HepG2 (cell line): ENCODE results near the gene S100Z. TPM values are rescaled to one million over a fixed set of nuclear protein-coding genes. Genes with fewer than 3 reads are reported as not detected.

Experiments
- ATAC-seq: fragments of 200-7000 bp; cut with Tn5 transposase; 3 replicates; pipeline ENCODE4 v1.9.1; 2020; ENCODE audit warnings: mild to moderate bottlenecking, moderate library complexity
- BruUV-seq: library from RNA; stranded (reverse); fragments of 400-500 nt; replicated peaks from 2 replicates; lab custom pipeline; 2021; lab: Mats Ljungman, UMichigan
- CTCF ChIA-PET: fragments of 300-600 bp; formaldehyde crosslinking; extraction: SDS; loops from one replicate; lab custom pipeline; 2021; ENCODE audit warnings: low total read pairs, inconsistent platforms, low intra/inter-chr PET ratio; lab: Yijun Ruan, JAX
- POLR2A ChIA-PET: fragments of 350-600 bp; sonication (Branson Sonifier 250); formaldehyde crosslinking; loops from one replicate; lab custom pipeline; 2020; ENCODE audit warnings: antibody characterized with exemption, inconsistent platforms; lab: Yijun Ruan, JAX
- DNase-seq: peaks from one replicate; pipeline ENCODE4 v3.0.0-alpha.2; 2015; ENCODE audit warnings: low spot score
- FAIRE-seq: peaks from 3 replicates; lab custom pipeline; 2011; peaks lifted over from hg19 to GRCh38; lab: Jason Lieb, UNC
- H2AFZ ChIP-seq: one replicate; pipeline ENCODE4 v1.6.1; 2011; ENCODE audit warnings: low read length, inconsistent platforms
- H3K27ac ChIP-seq: fragments of 300-600 bp; 3 replicates; pipeline ENCODE4 v1.8.0; 2011; ENCODE audit warnings: mixed run types, mild to moderate bottlenecking, mixed read lengths, low read length, inconsistent platforms; ENCODE audit not compliant: insufficient read depth; ENCODE audit errors: extremely low read length
- H3K27me3 ChIP-seq, 2 experiments: fragments of 200-600 bp in 1 of 2; 2 replicates in 1 of 2; 3 replicates in 1 of 2; pipeline versions ENCODE4 v1.6.0 to v1.8.0; 2011; ENCODE audit warnings: low read length in 2 of 2, mild to moderate bottlenecking in 2 of 2, moderate library complexity in 2 of 2, inconsistent platforms in 1 of 2; ENCODE audit not compliant: insufficient read depth in 2 of 2, control insufficient read depth in 1 of 2
- H3K36me3 ChIP-seq, 2 experiments: fragments of 200-600 bp in 1 of 2; replicated peaks in 1 of 2; 2 replicates in 1 of 2; 3 replicates in 1 of 2; pipeline versions ENCODE4 v1.5.1 to v1.8.0; 2011; ENCODE audit warnings: low read length in 2 of 2, inconsistent platforms in 1 of 2; ENCODE audit not compliant: insufficient read depth in 2 of 2, control insufficient read depth in 1 of 2
- H3K4me1 ChIP-seq: 2 replicates; pipeline ENCODE4 v1.5.1; 2012; ENCODE audit warnings: low read length, inconsistent platforms; ENCODE audit not compliant: insufficient read depth
- H3K4me2 ChIP-seq: 2 replicates; pipeline ENCODE4 v1.6.0; 2011; ENCODE audit warnings: low read depth, low read length, inconsistent platforms
- H3K4me3 ChIP-seq, 3 experiments: fragments of 200-600 bp in 1 of 3; sonication (generic), shearing (Covaris generic) in 1 of 3; replicated peaks in 1 of 3; 2 replicates each; pipeline ENCODE4 v1.5.1; 2011 to 2016; ENCODE audit warnings: low read length in 3 of 3, inconsistent platforms in 2 of 3, low read depth in 2 of 3, mild to moderate bottlenecking in 2 of 3, control low read depth in 1 of 3, mixed read lengths in 1 of 3; ENCODE audit not compliant: insufficient read depth in 1 of 3
- H3K79me2 ChIP-seq: one replicate; pipeline ENCODE4 v1.6.1; 2011; ENCODE audit warnings: low read length, inconsistent platforms; ENCODE audit not compliant: insufficient read depth
- H3K9ac ChIP-seq: 2 replicates; pipeline ENCODE4 v1.6.0; 2011; ENCODE audit warnings: mild to moderate bottlenecking, low read depth, low read length, inconsistent platforms; ENCODE audit not compliant: insufficient read depth
- H3K9me3 ChIP-seq: 2 replicates; pipeline ENCODE4 v1.5.1; 2012; ENCODE audit warnings: mild to moderate bottlenecking, low read length
- H4K20me1 ChIP-seq: 2 replicates; pipeline ENCODE4 v1.6.0; 2011; ENCODE audit warnings: inconsistent platforms, mild to moderate bottlenecking, low read length, moderate library complexity; ENCODE audit not compliant: insufficient read depth
- HES4 ChIP-seq: sonication (generic); formaldehyde crosslinking; IDR thresholded peaks from 2 replicates; pipeline ENCODE4 v1.9.0; 2021; ENCODE audit warnings: mild to moderate bottlenecking, missing genetic modification reagents, borderline replicate concordance
- HNRNPLL ChIP-seq: fragments of 200-400 bp; formaldehyde crosslinking; IDR thresholded peaks from 2 replicates; pipeline ENCODE4 v1.6.1; 2017; ENCODE audit warnings: mild to moderate bottlenecking, low read depth, low read length; ENCODE audit not compliant: poor library complexity, severe bottlenecking
- NR3C1 ChIP-seq: sonication (generic); formaldehyde crosslinking; IDR thresholded peaks from 2 replicates; pipeline ENCODE4 v1.4.0; 2020; ENCODE audit warnings: missing genetic modification reagents
- SP5 ChIP-seq: IDR thresholded peaks from 2 replicates; pipeline ENCODE4 v1.6.1; 2016; ENCODE audit warnings: low read depth, borderline replicate concordance
- SUZ12 ChIP-seq: fragments of 150-350 bp; IDR thresholded peaks from 2 replicates; pipeline ENCODE4 v1.6.1; 2014; ENCODE audit warnings: low read depth, low read length
- ZFP90 ChIP-seq: sonication (generic); formaldehyde crosslinking; IDR thresholded peaks from 2 replicates; pipeline ENCODE4 v1.8.0; 2022; ENCODE audit warnings: missing genetic modification reagents, mild to moderate bottlenecking, inconsistent platforms, borderline replicate concordance
- ZIK1 ChIP-seq: sonication (generic); formaldehyde crosslinking; IDR thresholded peaks from 2 replicates; pipeline ENCODE4 v1.5.0; 2020; ENCODE audit warnings: mild to moderate bottlenecking, low read depth, missing genetic modification reagents, borderline replicate concordance
- ZNF367 ChIP-seq: sonication (generic); formaldehyde crosslinking; IDR thresholded peaks from 2 replicates; pipeline ENCODE4 v1.4.0; 2020; ENCODE audit warnings: missing genetic modification reagents, borderline replicate concordance
- ZNF441 ChIP-seq: sonication (generic); formaldehyde crosslinking; IDR thresholded peaks from 2 replicates; pipeline ENCODE4 v1.7.0; 2021; ENCODE audit warnings: missing genetic modification reagents, borderline replicate concordance
- ZNF891 ChIP-seq: sonication (generic); formaldehyde crosslinking; IDR thresholded peaks from 2 replicates; pipeline ENCODE4 v1.5.0; 2020; ENCODE audit warnings: mild to moderate bottlenecking, missing genetic modification reagents
- WGBS: methylation state at CpG from one replicate; pipeline ENCODE4 v1.1.6; 2017; ENCODE audit warnings: low lambda C conversion rate; 5-methylcytosine and 5-hydroxymethylcytosine counted together
- in situ Hi-C: cut with HindIII; loops from 2 replicates; pipeline ENCODE4 v1.10.0; 2017; ENCODE audit warnings: low pct_unique_long_range_greater_than_20kb; ENCODE audit not compliant: extremely low pct_ligation_motif_present
- intact Hi-C: fragments of 100-400 bp; cut with micrococcal nuclease; formaldehyde crosslinking; loops from one replicate; pipeline ENCODE4 v1.10.0; 2022; ENCODE audit not compliant: unreplicated experiment
- polyA plus RNA-seq, 8 experiments: library from polyadenylated mRNA; depleted of rRNA in 3 of 8; stranded (reverse) in 7 of 8; unstranded in 1 of 8; fragments of >200 nt; fragmentation: Illumina TruSeq in 4 of 8; extraction: Trizol in 4 of 8; gene quantifications; 2 replicates each; pipeline versions ENCODE4 v1.2.1 to v1.2.3, GENCODE V29; 2011 to 2016; ENCODE audit warnings: low read depth in 4 of 8, missing spikeins in 1 of 8, mixed read lengths in 1 of 8; ENCODE audit not compliant: insufficient read depth in 1 of 8
- total RNA-seq, 5 experiments: library from RNA; depleted of rRNA; stranded (reverse); fragments of >200 nt; fragmentation: Illumina TruSeq; extraction: Trizol; gene quantifications; 2 replicates each; pipeline ENCODE4 v1.2.3, GENCODE V29; 2016; ENCODE audit warnings: low read depth in 1 of 5
- TF ChIP-seq, protein P1 (sequence below): fragments of 450-650 bp; IDR thresholded peaks from 2 replicates; pipeline ENCODE4 v1.6.1; 2017
- TF ChIP-seq, protein P2 (sequence below): sonication (generic); formaldehyde crosslinking; IDR thresholded peaks from 2 replicates; pipeline ENCODE4 v1.4.0; 2020; ENCODE audit warnings: missing genetic modification reagents, mild to moderate bottlenecking, borderline replicate concordance
- TF ChIP-seq, protein P3 (sequence below): sonication (generic); formaldehyde crosslinking; IDR thresholded peaks from 2 replicates; pipeline ENCODE4 v1.4.0; 2020; ENCODE audit warnings: missing genetic modification reagents

S100Z gene
- total and polyA plus RNA-seq, 2 of the 13 experiments (the other 11 are each of a cell fraction or from before 2014, with no cell fraction given), result 0.22 TPM; not detected in 1

DNA sequence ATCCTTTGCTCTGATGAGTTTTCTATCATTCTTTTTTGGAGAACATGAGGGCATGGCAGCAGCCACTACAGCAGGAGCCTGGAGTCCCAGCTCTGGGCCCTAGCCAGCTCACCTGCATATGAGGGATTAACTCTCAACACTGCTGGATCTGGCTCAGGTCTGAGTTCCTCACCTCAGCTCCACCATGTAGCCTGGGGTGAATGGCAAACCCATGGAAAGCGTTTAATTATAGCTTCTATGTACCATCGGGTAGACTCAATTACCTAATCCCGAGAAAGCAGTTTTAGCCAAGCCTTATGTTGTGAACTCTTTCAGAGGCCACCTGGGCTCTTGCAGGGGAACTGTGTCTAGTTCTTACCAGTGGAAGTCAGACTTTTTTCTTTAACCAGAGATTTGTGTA is 3.9 kb upstream of the S100Z start:
- Histone ChIP-seq H3K9ac (no peak overlapping the region), H3K4me3 (no peak overlapping the region), H3K4me2 (no peak overlapping the region), H3K27ac (no peak overlapping the region), H3K9me3 (no peaks in the 10 kb centered on the region), H3K4me1 (no peaks in the 10 kb centered on the region), H3K79me2 (no peaks in the 10 kb centered on the region), H4K20me1 (no peaks in the 10 kb centered on the region), H2AFZ (no peak overlapping the region), H3K27me3 (no peaks in the 10 kb centered on the region; a peak in 1 of 5 replicates), H3K36me3 (no peaks in the 10 kb centered on the region)
- TF ChIP-seq SUZ12 (no peak), ZNF367 (CRISPR knock-in tag) (no peak), HES4 (CRISPR knock-in tag) (no peak), HNRNPLL (no peak), ZFP90 (CRISPR knock-in tag) (no peak), ZNF891 (CRISPR knock-in tag) (no peak), ZIK1 (CRISPR knock-in tag) (no peak), ZNF441 (CRISPR knock-in tag) (no peak), NR3C1 (CRISPR knock-in tag) (no peak), SP5 (CRISPR knock-in tag) (no peak)
- TF ChIP-seq, protein P1, sequence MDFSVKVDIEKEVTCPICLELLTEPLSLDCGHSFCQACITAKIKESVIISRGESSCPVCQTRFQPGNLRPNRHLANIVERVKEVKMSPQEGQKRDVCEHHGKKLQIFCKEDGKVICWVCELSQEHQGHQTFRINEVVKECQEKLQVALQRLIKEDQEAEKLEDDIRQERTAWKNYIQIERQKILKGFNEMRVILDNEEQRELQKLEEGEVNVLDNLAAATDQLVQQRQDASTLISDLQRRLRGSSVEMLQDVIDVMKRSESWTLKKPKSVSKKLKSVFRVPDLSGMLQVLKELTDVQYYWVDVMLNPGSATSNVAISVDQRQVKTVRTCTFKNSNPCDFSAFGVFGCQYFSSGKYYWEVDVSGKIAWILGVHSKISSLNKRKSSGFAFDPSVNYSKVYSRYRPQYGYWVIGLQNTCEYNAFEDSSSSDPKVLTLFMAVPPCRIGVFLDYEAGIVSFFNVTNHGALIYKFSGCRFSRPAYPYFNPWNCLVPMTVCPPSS, result no peak
- TF ChIP-seq, protein P2, sequence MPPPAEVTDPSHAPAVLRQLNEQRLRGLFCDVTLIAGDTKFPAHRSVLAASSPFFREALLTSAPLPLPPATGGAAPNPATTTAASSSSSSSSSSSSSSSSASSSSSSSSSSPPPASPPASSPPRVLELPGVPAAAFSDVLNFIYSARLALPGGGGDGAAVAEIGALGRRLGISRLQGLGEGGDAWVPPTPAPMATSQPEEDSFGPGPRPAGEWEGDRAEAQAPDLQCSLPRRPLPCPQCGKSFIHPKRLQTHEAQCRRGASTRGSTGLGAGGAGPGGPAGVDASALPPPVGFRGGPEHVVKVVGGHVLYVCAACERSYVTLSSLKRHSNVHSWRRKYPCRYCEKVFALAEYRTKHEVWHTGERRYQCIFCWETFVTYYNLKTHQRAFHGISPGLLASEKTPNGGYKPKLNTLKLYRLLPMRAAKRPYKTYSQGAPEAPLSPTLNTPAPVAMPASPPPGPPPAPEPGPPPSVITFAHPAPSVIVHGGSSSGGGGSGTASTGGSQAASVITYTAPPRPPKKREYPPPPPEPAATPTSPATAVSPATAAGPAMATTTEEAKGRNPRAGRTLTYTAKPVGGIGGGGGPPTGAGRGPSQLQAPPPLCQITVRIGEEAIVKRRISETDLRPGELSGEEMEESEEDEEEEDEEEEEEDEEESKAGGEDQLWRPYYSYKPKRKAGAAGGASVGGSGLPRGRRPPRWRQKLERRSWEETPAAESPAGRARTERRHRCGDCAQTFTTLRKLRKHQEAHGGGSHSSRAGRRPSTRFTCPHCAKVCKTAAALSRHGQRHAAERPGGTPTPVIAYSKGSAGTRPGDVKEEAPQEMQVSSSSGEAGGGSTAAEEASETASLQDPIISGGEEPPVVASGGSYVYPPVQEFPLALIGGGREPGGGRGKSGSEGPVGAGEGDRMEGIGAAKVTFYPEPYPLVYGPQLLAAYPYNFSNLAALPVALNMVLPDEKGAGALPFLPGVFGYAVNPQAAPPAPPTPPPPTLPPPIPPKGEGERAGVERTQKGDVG (CRISPR knock-in tag), result no peak
- TF ChIP-seq, protein P3, sequence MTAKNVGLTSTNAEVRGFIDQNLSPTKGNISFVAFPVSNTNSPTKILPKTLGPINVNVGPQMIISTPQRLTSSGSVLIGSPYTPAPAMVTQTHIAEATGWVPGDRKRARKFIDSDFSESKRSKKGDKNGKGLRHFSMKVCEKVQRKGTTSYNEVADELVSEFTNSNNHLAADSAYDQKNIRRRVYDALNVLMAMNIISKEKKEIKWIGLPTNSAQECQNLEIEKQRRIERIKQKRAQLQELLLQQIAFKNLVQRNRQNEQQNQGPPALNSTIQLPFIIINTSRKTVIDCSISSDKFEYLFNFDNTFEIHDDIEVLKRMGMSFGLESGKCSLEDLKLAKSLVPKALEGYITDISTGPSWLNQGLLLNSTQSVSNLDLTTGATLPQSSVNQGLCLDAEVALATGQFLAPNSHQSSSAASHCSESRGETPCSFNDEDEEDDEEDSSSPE, result no peak
- intact Hi-C loops, result no loop called here
- BruUV-seq, result no TSS peak
- POLR2A ChIA-PET, result no interaction called here
- DNase-seq (no peak), ATAC-seq (no peak), FAIRE-seq (no peak)
- in situ Hi-C loops, result no loop called here
- CTCF ChIA-PET, result no interaction called here
- WGBS, result 50% methylated on average over 3 of the region's 3 CpGs
